HFFc6 (cell line): ENCODE results near the gene CKAP5. TPM values are rescaled to one million over a fixed set of nuclear protein-coding genes. Genes with fewer than 3 reads are reported as not detected.
"Not testable (repeated sequence)": the region's sequence is repeated elsewhere in the genome, so short reads cannot be mapped to it uniquely, and the experiment has no call there.

Experiments
- DNase-seq: peaks from one replicate; pipeline ENCODE4 v3.0.0-alpha.2; 2018
- H3K27ac Mint-ChIP-seq: 2 replicates; pipeline ENCODE4 v1.8.0; 2020; ENCODE audit warnings: mild to moderate bottlenecking, mixed read lengths
- H3K27me3 Mint-ChIP-seq: 2 replicates; pipeline ENCODE4 v1.8.0; 2021; ENCODE audit warnings: mild to moderate bottlenecking, moderate library complexity, mixed read lengths; ENCODE audit not compliant: insufficient read depth
- H3K36me3 Mint-ChIP-seq: 2 replicates; pipeline ENCODE4 v1.8.0; 2021; ENCODE audit warnings: low read depth, mixed read lengths
- H3K4me1 Mint-ChIP-seq: 2 replicates; pipeline ENCODE4 v1.8.0; 2020; ENCODE audit warnings: low read depth, mixed read lengths
- H3K4me3 Mint-ChIP-seq: 2 replicates; pipeline ENCODE4 v1.8.0; 2020; ENCODE audit warnings: mild to moderate bottlenecking, moderate library complexity, mixed read lengths
- H3K9me3 Mint-ChIP-seq: 2 replicates; pipeline ENCODE4 v1.8.0; 2020; ENCODE audit warnings: mild to moderate bottlenecking, mixed read lengths
- total RNA-seq, 6 experiments: library from RNA; stranded (reverse); fragmentation: NEBNext Ultra II Directional; extraction: Animal tissue kit (Norgen Biotek cat#: 25700); gene quantifications; 2 replicates in 1 of 6; 3 replicates in 5 of 6; pipeline ENCODE4 v1.2.3, GENCODE V29; 2021
- TF ChIP-seq, protein P1 (sequence below): fragments of 200-600 bp; sonication (generic); IDR thresholded peaks from 2 replicates; pipeline ENCODE4 v1.5.0; 2021; ENCODE audit warnings: antibody characterized with exemption, mild to moderate bottlenecking

CKAP5 gene
- total RNA-seq, 6 experiments from 2014 or later: 87.8 to 125 (median 116) TPM

DNA sequence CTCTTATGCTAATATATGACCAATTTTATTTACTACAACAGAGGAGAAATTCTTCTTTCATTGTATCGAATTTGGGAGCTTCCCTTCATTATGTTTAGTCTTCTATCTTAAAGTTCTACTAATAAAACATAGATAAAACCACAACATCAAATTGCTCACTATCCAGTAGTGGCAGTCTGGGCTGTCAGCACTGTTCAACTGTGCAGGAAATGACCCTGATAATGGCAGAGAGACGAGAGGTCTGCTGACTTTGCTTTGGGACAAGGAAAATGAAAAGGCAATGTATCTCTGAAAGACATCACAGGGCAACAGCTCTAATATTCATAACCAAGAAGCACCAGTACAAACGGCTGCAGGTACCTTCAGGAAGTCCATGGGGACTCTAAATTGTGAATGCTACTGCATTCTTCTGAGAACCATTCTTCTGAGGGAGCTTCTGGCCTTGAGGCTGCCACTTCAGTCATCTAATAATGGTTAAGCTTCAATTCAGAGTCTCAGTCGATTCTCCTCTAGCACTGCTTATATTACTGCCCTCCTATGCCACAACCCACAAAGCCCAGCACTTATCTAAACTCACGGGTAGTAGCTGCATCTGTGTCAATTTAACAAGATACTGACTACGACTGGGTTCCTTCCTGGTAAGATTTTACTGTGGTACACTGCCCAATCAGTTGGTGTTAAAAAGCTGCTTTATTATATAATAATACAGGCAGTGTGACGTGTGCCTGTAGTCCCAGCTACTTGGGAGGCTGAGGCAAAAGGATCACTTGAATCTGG is 44.2 kb downstream of the CKAP5 start:
- Mint-ChIP-seq H3K27ac (no peak overlapping the region; the same call in 1 of the 2 replicates), H3K36me3 (peaks cover 19% of the 10 kb centered on the region), H3K4me3 (no peak overlapping the region), H3K27me3 (no peaks in the 10 kb centered on the region), H3K9me3 (no peaks in the 10 kb centered on the region), H3K4me1 (no peaks in the 10 kb centered on the region)
- DNase-seq: no peak
- TF ChIP-seq, protein P1, sequence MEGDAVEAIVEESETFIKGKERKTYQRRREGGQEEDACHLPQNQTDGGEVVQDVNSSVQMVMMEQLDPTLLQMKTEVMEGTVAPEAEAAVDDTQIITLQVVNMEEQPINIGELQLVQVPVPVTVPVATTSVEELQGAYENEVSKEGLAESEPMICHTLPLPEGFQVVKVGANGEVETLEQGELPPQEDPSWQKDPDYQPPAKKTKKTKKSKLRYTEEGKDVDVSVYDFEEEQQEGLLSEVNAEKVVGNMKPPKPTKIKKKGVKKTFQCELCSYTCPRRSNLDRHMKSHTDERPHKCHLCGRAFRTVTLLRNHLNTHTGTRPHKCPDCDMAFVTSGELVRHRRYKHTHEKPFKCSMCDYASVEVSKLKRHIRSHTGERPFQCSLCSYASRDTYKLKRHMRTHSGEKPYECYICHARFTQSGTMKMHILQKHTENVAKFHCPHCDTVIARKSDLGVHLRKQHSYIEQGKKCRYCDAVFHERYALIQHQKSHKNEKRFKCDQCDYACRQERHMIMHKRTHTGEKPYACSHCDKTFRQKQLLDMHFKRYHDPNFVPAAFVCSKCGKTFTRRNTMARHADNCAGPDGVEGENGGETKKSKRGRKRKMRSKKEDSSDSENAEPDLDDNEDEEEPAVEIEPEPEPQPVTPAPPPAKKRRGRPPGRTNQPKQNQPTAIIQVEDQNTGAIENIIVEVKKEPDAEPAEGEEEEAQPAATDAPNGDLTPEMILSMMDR: no peak

DNA sequence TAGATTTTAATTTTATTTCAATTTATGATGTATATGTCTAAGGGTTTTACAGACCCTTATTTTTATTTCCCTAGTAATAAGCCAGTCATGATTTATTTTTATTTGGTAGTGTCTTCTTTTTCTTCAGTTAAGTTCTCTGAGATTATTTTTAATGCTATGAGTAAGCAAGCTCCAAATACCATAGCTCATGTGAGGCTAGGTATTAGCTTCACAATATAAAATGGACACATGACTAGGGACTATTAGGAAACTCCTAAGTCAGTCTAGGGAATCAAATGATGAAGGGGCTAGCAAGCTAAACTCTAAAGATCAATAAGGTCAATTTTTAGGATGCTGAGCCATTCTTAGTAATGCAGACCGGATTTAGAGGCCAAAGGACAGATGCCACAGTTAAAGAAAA is 45.9 kb downstream of the CKAP5 start:
- Mint-ChIP-seq H3K27ac (no peak overlapping the region), H3K4me3 (no peak overlapping the region), H3K36me3 (peaks cover 18% of the 10 kb centered on the region), H3K4me1 (no peaks in the 10 kb centered on the region), H3K27me3 (no peaks in the 10 kb centered on the region), H3K9me3 (no peaks in the 10 kb centered on the region)
- DNase-seq: no peak
- TF ChIP-seq, protein P1: no peak

DNA sequence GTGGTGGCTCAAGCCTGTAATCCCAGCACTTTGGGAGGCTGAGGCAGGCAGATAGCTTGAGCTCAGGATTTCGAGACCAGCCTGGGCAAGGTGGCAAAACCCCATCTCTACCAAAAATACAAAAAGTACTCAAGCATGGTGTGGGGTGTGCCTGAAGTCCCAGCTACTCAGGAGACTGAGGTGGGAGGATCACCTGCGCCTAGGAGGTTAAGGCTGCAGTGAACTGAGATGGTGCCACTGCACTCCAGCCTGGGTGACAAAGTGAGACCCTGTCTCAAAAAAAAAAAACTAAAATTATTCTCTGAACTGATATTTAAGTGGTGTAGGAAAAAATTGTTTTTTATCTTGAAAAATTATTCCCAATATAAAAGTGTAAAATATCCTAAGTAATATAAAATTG is 46.4 kb downstream of the CKAP5 start:
- peaks cover 18% of the 10 kb centered on the region for H3K36me3 Mint-ChIP-seq
- not testable (repeated sequence) for H3K4me3 Mint-ChIP-seq, H3K9me3 Mint-ChIP-seq, DNase-seq, H3K27ac Mint-ChIP-seq, H3K4me1 Mint-ChIP-seq, H3K27me3 Mint-ChIP-seq

DNA sequence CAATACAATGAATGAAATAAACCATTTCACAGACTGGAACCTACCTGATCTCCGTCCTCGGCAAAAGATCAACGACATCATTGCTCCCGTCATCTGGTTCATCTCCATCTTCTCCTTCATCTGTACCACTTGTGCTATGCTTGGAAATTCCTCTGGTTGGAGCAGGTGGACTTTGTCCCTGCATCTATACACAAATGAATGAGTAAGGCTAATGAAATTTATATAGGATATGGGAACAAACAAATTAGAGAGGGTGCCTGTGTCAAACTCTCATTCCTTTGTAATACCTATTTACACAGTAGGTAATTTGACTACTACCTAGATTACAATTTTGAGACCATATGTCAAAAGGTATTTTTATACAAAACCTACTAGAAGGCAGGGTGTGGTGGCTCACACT is 67.7 kb downstream of the CKAP5 start:
- Mint-ChIP-seq H3K4me1 (peaks cover 11% of the 10 kb centered on the region), H3K36me3 (peaks cover 49% of the 10 kb centered on the region), H3K9me3 (no peaks in the 10 kb centered on the region), H3K4me3 (no peak overlapping the region), H3K27me3 (no peaks in the 10 kb centered on the region; the same call in 1 of the 2 replicates), H3K27ac (no peak overlapping the region)
- no peak for DNase-seq
- TF ChIP-seq, protein P1: no peak

DNA sequence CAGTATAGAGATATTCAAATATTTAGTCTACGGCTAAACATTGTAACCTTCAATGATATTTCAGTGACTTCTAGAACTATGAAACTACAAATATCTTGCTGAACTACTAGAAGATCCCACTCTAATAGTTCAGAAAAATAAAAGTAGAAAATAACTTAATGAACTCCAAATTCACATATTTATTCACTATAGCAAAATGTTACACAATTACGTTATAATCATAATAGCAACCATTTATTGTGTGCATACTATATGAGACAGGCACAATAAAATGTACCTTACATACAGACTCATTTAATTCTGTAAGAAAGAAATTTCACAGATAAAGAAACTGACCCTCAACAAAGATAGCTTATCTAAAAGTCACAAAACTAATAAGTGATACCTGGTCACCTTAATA is 69.2 kb downstream of the CKAP5 start:
- TF ChIP-seq, protein P1: no peak
- Mint-ChIP-seq H3K4me3 (no peak overlapping the region), H3K36me3 (peaks cover 45% of the 10 kb centered on the region), H3K9me3 (no peaks in the 10 kb centered on the region), H3K27ac (no peak overlapping the region), H3K4me1 (peaks cover 11% of the 10 kb centered on the region), H3K27me3 (no peaks in the 10 kb centered on the region; the same call in 1 of the 2 replicates)
- no peak for DNase-seq

DNA sequence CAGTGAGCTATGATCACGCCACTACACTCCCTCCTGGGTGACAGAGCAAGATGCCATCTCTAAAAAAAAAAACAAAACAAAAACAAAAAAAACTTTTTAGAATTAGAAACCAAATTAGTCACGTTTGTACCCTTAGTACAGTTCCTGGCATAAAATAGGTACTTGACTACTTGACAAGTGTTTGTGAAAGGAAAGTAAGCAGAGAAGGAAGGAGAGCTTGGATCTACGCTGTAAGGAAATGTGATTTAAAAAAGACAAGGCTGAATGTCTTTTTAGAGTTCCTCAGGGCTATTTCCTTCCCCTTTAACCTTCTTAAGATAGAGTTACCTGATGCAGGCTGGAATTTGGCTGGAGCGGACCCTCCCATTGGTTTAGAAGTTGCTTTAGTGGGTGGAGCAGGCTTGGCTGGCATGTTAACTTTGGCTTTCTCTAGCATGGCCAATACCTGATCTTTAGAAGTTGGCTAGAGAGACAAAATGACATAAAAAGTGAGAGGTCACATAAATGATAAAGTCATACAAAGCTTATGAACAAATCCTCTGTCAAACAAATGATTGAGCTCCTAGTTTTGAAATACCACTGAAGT is 76.4 kb downstream of the CKAP5 start:
- DNase-seq: no peak
- H3K9me3 Mint-ChIP-seq: no peaks in the 10 kb centered on the region
- peaks cover 2% of the 10 kb centered on the region; the same call in 1 of the 2 replicates for H3K27me3 Mint-ChIP-seq
- H3K4me3 Mint-ChIP-seq: no peak overlapping the region
- H3K27ac Mint-ChIP-seq: no peak overlapping the region
- TF ChIP-seq, protein P1: no peak
- peaks cover 22% of the 10 kb centered on the region for H3K36me3 Mint-ChIP-seq
- peaks cover 11% of the 10 kb centered on the region for H3K4me1 Mint-ChIP-seq
